Loucy (cell line): Measurements from ENCODE around the gene SPOCK2.
A peak's percentile ranks its signal among the peaks of the same experiment; 100 is the strongest.

Experiments
- H2AFZ ChIP-seq: fragments of 200-600 bp; sonication (generic); 2 replicates; pipeline ENCODE4 v1.6.0; 2016; ENCODE audit warnings: antibody characterized with exemption, mild to moderate bottlenecking, low read length, moderate library complexity
- H3F3A ChIP-seq: fragments of 200-600 bp; 2 replicates; pipeline ENCODE4 v1.6.0; 2016; ENCODE audit warnings: antibody characterized with exemption, low read depth, mild to moderate bottlenecking
- H3K27me3 ChIP-seq: fragments of 200-600 bp; sonication (generic); 2 replicates; pipeline ENCODE4 v1.6.1; 2014; ENCODE audit warnings: low read length, mild to moderate bottlenecking; ENCODE audit not compliant: insufficient read depth, poor library complexity, severe bottlenecking
- H3K36me3 ChIP-seq: fragments of 200-600 bp; sonication (generic); 2 replicates; pipeline ENCODE4 v1.6.1; 2016; ENCODE audit warnings: low read length; ENCODE audit not compliant: insufficient read depth
- H3K4me1 ChIP-seq: fragments of 200-600 bp; sonication (generic); 2 replicates; pipeline ENCODE4 v1.5.1; 2014; ENCODE audit warnings: low read length, mild to moderate bottlenecking; ENCODE audit not compliant: insufficient read depth, poor library complexity, severe bottlenecking
- H3K4me2 ChIP-seq: fragments of 200-600 bp; sonication (generic); 2 replicates; pipeline ENCODE4 v1.6.0; 2014; ENCODE audit warnings: antibody characterized with exemption, low read length, low read depth, mild to moderate bottlenecking; ENCODE audit not compliant: poor library complexity, severe bottlenecking
- H3K4me3 ChIP-seq: fragments of 200-600 bp; sonication (generic); 2 replicates; pipeline ENCODE4 v1.5.1; 2014; ENCODE audit warnings: low read length, mild to moderate bottlenecking, mixed read lengths; ENCODE audit not compliant: poor library complexity, severe bottlenecking
- H3K79me2 ChIP-seq: fragments of 200-600 bp; sonication (generic); 2 replicates; pipeline ENCODE4 v1.6.1; 2014; ENCODE audit warnings: low read length; ENCODE audit not compliant: insufficient read depth
- H3K9ac ChIP-seq: fragments of 200-600 bp; sonication (generic); 2 replicates; pipeline ENCODE4 v1.6.0; 2014; ENCODE audit warnings: mild to moderate bottlenecking, low read depth, low read length, moderate library complexity; ENCODE audit not compliant: poor library complexity, severe bottlenecking
- H3K9me2 ChIP-seq: fragments of 200-600 bp; sonication (generic); replicated peaks from 2 replicates; pipeline ENCODE4 v1.6.1; 2016; ENCODE audit warnings: low read depth, low read length, mixed read lengths
- H3K9me3 ChIP-seq: fragments of 200-600 bp; sonication (generic); 2 replicates; pipeline ENCODE4 v1.6.1; 2014; ENCODE audit warnings: mild to moderate bottlenecking, antibody characterized with exemption, low read length, low read depth; ENCODE audit not compliant: insufficient read depth
- H4K20me1 ChIP-seq: fragments of 200-600 bp; sonication (generic); 2 replicates; pipeline ENCODE4 v1.6.0; 2014; ENCODE audit warnings: antibody characterized with exemption, low read length, mild to moderate bottlenecking; ENCODE audit not compliant: insufficient read depth, poor library complexity, severe bottlenecking
- CTCF ChIP-seq: fragments of 200-600 bp; sonication (generic); conservative IDR thresholded peaks from 2 replicates; pipeline ENCODE4 v1.5.1; 2014; ENCODE audit warnings: mild to moderate bottlenecking, antibody characterized with exemption, low read length
- EZH2phosphoT487 ChIP-seq: fragments of 200-600 bp; IDR thresholded peaks from 2 replicates; pipeline ENCODE4 v1.6.1; 2018; ENCODE audit warnings: antibody characterized with exemption, mild to moderate bottlenecking, moderate library complexity, borderline replicate concordance

SPOCK2 gene

GRCh38 chr10:72077275-72077990, 10.9 kb downstream of the SPOCK2 start:
- Histone ChIP-seq H3K27me3 (no peaks in the 10 kb centered on the region), H3K9me2 (no peaks in the 10 kb centered on the region), H3K79me2 (no peaks in the 10 kb centered on the region), H3K9me3 (no peaks in the 10 kb centered on the region), H4K20me1 (no peaks in the 10 kb centered on the region), H3K4me1 (peaks cover 56% of the 10 kb centered on the region), H2AFZ (no peak overlapping the region), H3K36me3 (no peaks in the 10 kb centered on the region), H3K4me3 (no peak overlapping the region), H3F3A (no peaks in the 10 kb centered on the region), H3K9ac (no peak overlapping the region), H3K4me2 (no peak overlapping the region)
- TF ChIP-seq CTCF, result no peak
- no peak for TF ChIP-seq EZH2phosphoT487

- no peak overlapping the region for H3K9ac ChIP-seq
- H2AFZ ChIP-seq, result no peak overlapping the region
- no peaks in the 10 kb centered on the region for H3K27me3 ChIP-seq
- H4K20me1 ChIP-seq, result no peaks in the 10 kb centered on the region
- no peaks in the 10 kb centered on the region for H3K9me2 ChIP-seq
- no peaks in the 10 kb centered on the region for H3F3A ChIP-seq
- H3K4me1 ChIP-seq, result peaks cover 58% of the 10 kb centered on the region
- H3K36me3 ChIP-seq, result no peaks in the 10 kb centered on the region
- H3K9me3 ChIP-seq, result no peaks in the 10 kb centered on the region
- H3K4me2 ChIP-seq, result no peak overlapping the region
- TF ChIP-seq CTCF, result no peak
- TF ChIP-seq EZH2phosphoT487, result no peak
- no peaks in the 10 kb centered on the region for H3K79me2 ChIP-seq
- H3K4me3 ChIP-seq, result no peak overlapping the region
These were observed 11.6 kb downstream of the SPOCK2 start for GRCh38 chr10:72076756-72077155.

- no peaks in the 10 kb centered on the region for H3K36me3 ChIP-seq
- no peaks in the 10 kb centered on the region for H3K9me3 ChIP-seq
- no peak overlapping the region for H3K4me3 ChIP-seq
- peaks cover 63% of the 10 kb centered on the region for H3K4me1 ChIP-seq
- H3K79me2 ChIP-seq, result no peaks in the 10 kb centered on the region
- peak overlapping the region; percentile 13 for H3K4me2 ChIP-seq
- no peaks in the 10 kb centered on the region for H4K20me1 ChIP-seq
- H2AFZ ChIP-seq, result 0 out of 2 replicates have a peak overlapping the region, but pooled peaks have one; percentile 15
- no peak for TF ChIP-seq EZH2phosphoT487
- H3F3A ChIP-seq, result no peaks in the 10 kb centered on the region
- H3K9me2 ChIP-seq, result no peaks in the 10 kb centered on the region
- peak overlapping the region; percentile 26 for H3K9ac ChIP-seq
- no peaks in the 10 kb centered on the region for H3K27me3 ChIP-seq
These were observed 12.8 kb downstream of the SPOCK2 start for GRCh38 chr10:72075376-72076115.
